Measurements from ENCODE around the gene TNFAIP2. TPM values are rescaled to one million over a fixed set of nuclear protein-coding genes. Genes with fewer than 3 reads are reported as not detected.

The TNFAIP2 gene
- total and polyA plus RNA-seq, 12 donors = 5.2 to 615 (median 115) TPM

- H3K9me3 ChIP-seq (replicated peaks in 1 of 3) = no peaks in the 10 kb centered on the region
- peaks cover 0 to 49% of the 10 kb centered on the region in 2 donors for H3K36me3 ChIP-seq (replicated peaks in 1 of 2)
- no peak overlapping the region for H3K4me3 ChIP-seq
- peaks cover 41 to 56% of the 10 kb centered on the region in 2 donors for H3K4me1 ChIP-seq (replicated peaks in 1 of 2)
- H3K27me3 ChIP-seq = no peaks in the 10 kb centered on the region
- WGBS, 4 donors = 86 to 91% (median 87%) methylated on average over 19 to 26 of the region's 26 CpGs
- peak in 1 of 7 donors; percentile 45 for DNase-seq
- peak overlapping the region in 3 of 5 donors; percentile 35 to 72 (median 64) for H3K27ac ChIP-seq
- TF ChIP-seq CTCF (IDR thresholded peaks at IDR 0.05) = no peak
- no peak for TF ChIP-seq POLR2A (IDR thresholded peaks at IDR 0.05)
- intact Hi-C loops (cut with DNase I) = no loop called here
Observed at GRCh38 chr14:103130017-103130764, 6.9 kb downstream of the TNFAIP2 start.

DNA sequence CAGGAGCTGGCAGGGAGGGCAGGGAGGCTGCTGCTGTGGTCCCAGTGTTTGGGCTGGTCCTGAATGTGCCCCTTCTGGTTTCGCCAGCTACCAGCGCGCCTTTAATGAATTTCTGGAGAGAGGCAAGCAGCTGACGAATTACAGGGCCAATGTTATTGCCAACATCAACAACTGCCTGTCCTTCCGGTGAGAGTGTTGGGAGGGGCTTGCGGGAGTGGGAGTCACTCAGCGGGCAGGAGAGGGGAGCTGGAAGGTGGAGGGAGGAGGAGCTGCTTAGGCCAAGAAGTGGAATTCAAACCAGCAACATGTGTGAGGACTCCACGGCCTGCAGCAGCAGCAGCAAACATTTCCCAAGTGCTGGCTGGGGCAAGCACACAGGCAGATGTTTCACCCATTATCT lies 7.7 kb downstream of the TNFAIP2 start:
- Histone ChIP-seq H3K4me1 (replicated peaks in 1 of 2) (peaks cover 41 to 53% of the 10 kb centered on the region in 2 donors), H3K36me3 (replicated peaks in 1 of 2) (peaks cover 0 to 57% of the 10 kb centered on the region in 2 donors), H3K4me3 (no peak overlapping the region), H3K27me3 (no peaks in the 10 kb centered on the region), H3K9me3 (replicated peaks in 1 of 3) (no peaks in the 10 kb centered on the region), H3K27ac (peak overlapping the region in 3 of 5 donors; percentile 15 to 72 (median 64))
- intact Hi-C loops (cut with DNase I) = no loop called here
- 44 to 54% (median 47%) methylated on average over 7 to 8 of the region's 8 CpGs for WGBS, 4 donors
- TF ChIP-seq CTCF (IDR thresholded peaks at IDR 0.05) (no peak), POLR2A (IDR thresholded peaks at IDR 0.05) (peak in 1 of 2 donors; percentile 45)
- peak; percentile 56 to 90 (median 73) for DNase-seq

DNA sequence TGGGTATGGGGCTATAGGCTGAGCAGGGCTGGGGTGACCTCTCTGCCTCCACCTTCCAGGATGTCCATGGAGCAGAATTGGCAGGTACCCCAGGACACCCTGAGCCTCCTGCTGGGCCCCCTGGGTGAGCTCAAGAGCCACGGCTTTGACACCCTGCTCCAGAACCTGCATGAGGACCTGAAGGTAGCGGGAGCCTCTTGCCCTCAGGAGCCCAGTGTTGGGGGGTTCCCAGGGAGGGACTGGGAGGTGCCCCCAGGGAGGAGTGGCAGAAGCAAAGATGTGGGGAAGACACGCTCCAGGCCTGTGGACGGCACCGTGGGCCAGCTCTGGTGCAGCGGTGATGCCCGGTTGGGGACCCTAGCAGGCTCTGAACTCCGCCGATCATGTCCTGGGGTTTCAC lies 8.3 kb downstream of the TNFAIP2 start:
- Histone ChIP-seq H3K4me3 (no peak overlapping the region), H3K36me3 (replicated peaks in 1 of 2) (peaks cover 0 to 60% of the 10 kb centered on the region in 2 donors), H3K9me3 (replicated peaks in 1 of 3) (no peaks in the 10 kb centered on the region), H3K27ac (peak overlapping the region in 4 of 5 donors; percentile 4 to 76 (median 68)), H3K27me3 (no peaks in the 10 kb centered on the region), H3K4me1 (replicated peaks in 1 of 2) (peaks cover 38 to 53% of the 10 kb centered on the region in 2 donors)
- no peak for TF ChIP-seq POLR2A (IDR thresholded peaks at IDR 0.05)
- no peak for TF ChIP-seq CTCF (IDR thresholded peaks at IDR 0.05)
- intact Hi-C loops (cut with DNase I) = no loop called here
- WGBS, 4 donors = 95 to 100% (median 97%) methylated on average over 5 to 9 of the region's 9 CpGs; no CpG with 5 or more reads in 1 of the 4 donors
- peak in 3 of 7 donors; percentile 20 to 52 (median 23) for DNase-seq

GRCh38 chr14:103132381-103133209 lies 9.3 kb downstream of the TNFAIP2 start:
- peaks cover 41 to 55% of the 10 kb centered on the region in 2 donors for H3K4me1 ChIP-seq (replicated peaks in 1 of 2)
- peak overlapping the region; percentile 2 to 76 (median 64) for H3K27ac ChIP-seq

More at GRCh38 chr14:103132381-103133209, 9.3 kb downstream of the TNFAIP2 start:
- H3K9me3 ChIP-seq (replicated peaks in 1 of 3) = no peaks in the 10 kb centered on the region
- peak; percentile 35 to 92 (median 84) for DNase-seq
- intact Hi-C loops (cut with DNase I) = no loop called here
- no peaks in the 10 kb centered on the region for H3K27me3 ChIP-seq
- H3K36me3 ChIP-seq (replicated peaks in 1 of 2) = peaks cover 0 to 60% of the 10 kb centered on the region in 2 donors
- TF ChIP-seq POLR2A (IDR thresholded peaks at IDR 0.05) = peak in 1 of 2 donors; percentile 32
- TF ChIP-seq CTCF (IDR thresholded peaks at IDR 0.05) = no peak
- 54 to 78% (median 59%) methylated on average over 20 to 39 of the region's 39 CpGs for WGBS, 4 donors
- no peak overlapping the region for H3K4me3 ChIP-seq
